GM13977 (cell line): ENCODE data around the gene TMEM132D.

Source experiments
- DNase-seq: peaks from one replicate; pipeline ENCODE4 v3.0.0; 2012; ENCODE audit warnings: low spot score
- in situ Hi-C: fragments of 300-500 bp; cut with MboI; formaldehyde crosslinking; loops from one replicate; pipeline ENCODE4 v1.12.0; 2022; ENCODE audit warnings: low sequenced_read_pairs, low pct_unique_long_range_greater_than_20kb, mixed read lengths, inconsistent platforms; ENCODE audit not compliant: unreplicated experiment
- TF ChIP-seq, protein P1 (sequence below): IDR thresholded peaks from 2 replicates; pipeline ENCODE4 v1.5.1; 2012; ENCODE audit warnings: mild to moderate bottlenecking, control low read depth; ENCODE audit not compliant: insufficient read depth; ENCODE audit errors: extremely low read depth, missing control alignments

Gene TMEM132D

DNA sequence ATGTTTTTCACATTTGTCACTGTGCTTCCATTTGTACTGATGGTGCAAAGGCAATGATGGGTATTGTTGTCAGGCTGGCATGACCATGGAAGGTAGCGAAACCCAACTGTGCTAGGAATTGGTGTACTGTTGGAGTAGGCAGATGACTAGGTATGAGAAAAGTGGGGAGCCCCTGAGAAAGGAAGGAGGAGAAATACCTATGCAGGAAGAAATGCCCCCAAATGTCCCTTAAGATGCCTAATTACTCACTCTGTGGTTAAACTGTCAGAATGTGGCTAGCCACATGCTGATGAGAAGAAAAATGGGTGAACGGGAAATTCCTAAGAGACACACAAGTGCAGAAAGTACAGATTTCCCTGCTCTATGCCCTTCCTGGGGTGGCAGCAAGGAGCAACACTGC is 339.1 kb downstream of the TMEM132D start:
- DNase-seq = no peak
- TF ChIP-seq, protein P1, sequence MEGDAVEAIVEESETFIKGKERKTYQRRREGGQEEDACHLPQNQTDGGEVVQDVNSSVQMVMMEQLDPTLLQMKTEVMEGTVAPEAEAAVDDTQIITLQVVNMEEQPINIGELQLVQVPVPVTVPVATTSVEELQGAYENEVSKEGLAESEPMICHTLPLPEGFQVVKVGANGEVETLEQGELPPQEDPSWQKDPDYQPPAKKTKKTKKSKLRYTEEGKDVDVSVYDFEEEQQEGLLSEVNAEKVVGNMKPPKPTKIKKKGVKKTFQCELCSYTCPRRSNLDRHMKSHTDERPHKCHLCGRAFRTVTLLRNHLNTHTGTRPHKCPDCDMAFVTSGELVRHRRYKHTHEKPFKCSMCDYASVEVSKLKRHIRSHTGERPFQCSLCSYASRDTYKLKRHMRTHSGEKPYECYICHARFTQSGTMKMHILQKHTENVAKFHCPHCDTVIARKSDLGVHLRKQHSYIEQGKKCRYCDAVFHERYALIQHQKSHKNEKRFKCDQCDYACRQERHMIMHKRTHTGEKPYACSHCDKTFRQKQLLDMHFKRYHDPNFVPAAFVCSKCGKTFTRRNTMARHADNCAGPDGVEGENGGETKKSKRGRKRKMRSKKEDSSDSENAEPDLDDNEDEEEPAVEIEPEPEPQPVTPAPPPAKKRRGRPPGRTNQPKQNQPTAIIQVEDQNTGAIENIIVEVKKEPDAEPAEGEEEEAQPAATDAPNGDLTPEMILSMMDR = no peak
- in situ Hi-C loops = no loop called here

DNA sequence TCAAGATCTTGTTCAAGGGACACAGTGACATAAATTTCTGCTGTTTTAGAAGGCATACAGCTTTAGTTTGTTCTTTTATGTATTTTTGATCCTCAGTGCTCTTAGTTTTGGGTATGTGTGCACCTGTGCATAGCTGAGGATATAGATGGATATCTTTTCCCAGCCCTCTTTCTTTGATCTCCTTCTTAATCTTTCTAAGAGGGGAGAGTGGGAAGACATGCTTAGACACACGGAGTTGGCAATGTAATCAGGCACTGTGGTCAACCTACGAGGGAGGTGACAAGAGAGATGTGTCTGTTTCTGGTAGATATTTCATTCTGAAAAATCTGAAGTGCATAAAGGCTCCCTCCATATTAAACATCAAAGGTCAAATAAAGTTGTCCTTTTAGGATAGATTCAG is 340.6 kb downstream of the TMEM132D start:
- TF ChIP-seq, protein P1 = no peak
- DNase-seq = no peak
- in situ Hi-C loops = no loop called here

DNA sequence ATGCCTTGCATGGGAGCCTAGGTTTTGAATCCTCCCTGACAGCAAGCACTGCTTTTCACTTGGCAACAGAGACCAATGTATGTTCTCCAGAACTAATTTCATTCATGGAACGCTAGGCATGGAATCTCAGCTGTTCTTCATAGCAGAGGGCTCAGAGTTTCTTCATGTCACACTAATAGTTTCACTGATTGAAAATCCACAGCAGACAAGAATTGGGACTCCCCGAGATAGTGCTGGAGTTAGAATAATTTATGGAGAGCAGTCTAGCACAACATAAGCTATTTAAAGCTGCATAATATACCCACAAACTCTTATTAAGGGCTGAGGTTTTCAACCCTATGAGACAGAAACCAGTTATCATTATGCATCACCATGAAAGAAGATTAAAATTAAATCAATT is 342.5 kb downstream of the TMEM132D start:
- TF ChIP-seq, protein P1 = no peak
- no peak for DNase-seq
- in situ Hi-C loops = no loop called here

DNA sequence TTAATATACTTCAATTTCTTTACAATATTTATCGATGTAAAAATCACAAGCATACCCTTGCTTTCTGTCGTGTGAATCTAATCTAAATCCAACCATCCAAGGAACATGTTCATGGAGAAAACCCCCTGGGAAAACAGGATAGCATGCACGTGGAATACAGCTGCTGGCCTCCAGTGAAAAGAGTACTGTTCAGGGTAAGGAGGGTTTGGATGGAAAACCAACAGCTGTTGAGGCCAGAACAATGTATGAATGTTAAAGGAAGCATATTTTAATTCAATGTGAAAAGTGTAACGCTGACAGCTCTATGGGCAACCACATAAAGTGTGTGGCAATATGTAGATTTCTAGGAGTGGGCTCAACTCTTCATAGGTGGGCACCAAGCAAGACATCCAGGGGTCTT is 344.0 kb downstream of the TMEM132D start:
- TF ChIP-seq, protein P1 = no peak
- in situ Hi-C loops = no loop called here
- DNase-seq = no peak

DNA sequence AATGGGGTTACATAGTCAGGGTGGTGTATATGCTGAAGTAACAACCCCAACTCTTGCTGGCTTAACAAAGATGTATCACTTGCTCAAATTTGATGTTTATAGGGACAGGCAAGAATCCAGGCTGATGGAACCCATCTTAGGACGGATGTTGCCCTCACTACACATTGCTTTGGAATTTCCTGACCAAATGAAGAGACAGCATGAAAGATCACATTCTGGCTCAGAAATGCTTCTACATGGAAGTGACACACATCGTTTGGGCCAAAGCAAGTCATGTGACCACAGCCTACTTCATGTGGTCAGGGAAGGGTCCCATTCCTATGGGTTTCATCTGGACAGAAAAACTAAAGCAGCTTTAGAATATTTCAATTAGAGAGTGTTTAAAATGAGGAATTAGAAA is 345.8 kb downstream of the TMEM132D start:
- in situ Hi-C loops = no loop called here
- DNase-seq = no peak
- TF ChIP-seq, protein P1 = no peak

DNA sequence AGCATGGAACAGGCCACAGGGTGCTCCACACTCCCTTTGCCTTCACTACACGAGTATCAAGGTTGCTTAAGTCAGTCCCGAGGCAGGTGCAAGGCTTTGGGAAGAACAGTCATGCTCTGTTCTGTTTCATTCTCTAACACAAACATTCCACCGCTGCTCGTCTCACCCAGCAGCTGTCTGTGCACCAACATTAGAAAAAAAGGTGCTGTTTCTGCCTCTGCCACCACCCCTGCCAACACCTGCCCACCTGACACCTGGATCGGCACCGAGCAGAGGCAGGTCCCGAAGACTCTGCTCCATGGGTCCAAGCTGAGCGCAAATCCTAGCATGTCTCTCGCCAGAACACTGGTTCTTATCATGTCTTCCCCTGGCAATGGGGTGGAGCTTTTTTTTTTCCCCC is 347.7 kb downstream of the TMEM132D start:
- TF ChIP-seq, protein P1 = no peak
- DNase-seq = no peak
- in situ Hi-C loops = no loop called here
